Stomach smooth muscle (tissue), 2 donors: ENCODE data around the gene MEF2B.

Experiments used
- H3K27ac ChIP-seq: one replicate; pipeline ENCODE4 v1.7.0; 2013; ENCODE audit warnings: mild to moderate bottlenecking, low read length, inconsistent platforms
- H3K27me3 ChIP-seq, 2 donors: one replicate each; pipeline ENCODE4 v1.7.0; 2013; ENCODE audit warnings: low read length in 2 of 2; ENCODE audit not compliant: insufficient read depth in 2 of 2, control insufficient read depth in 1 of 2
- H3K36me3 ChIP-seq, 2 donors: one replicate each; pipeline ENCODE4 v1.7.0; 2013; ENCODE audit warnings: low read length in 2 of 2; ENCODE audit not compliant: control insufficient read depth in 2 of 2, insufficient read depth in 2 of 2
- H3K4me1 ChIP-seq: one replicate; pipeline ENCODE4 v1.7.0; 2013; ENCODE audit warnings: low read length; ENCODE audit not compliant: control insufficient read depth, insufficient read depth
- H3K4me3 ChIP-seq, 2 donors: one replicate each; pipeline ENCODE4 v1.7.0; 2013; ENCODE audit warnings: low read length in 2 of 2
- H3K9ac ChIP-seq, 2 donors: one replicate each; pipeline ENCODE4 v1.7.0; 2013; ENCODE audit warnings: low read length in 2 of 2, mild to moderate bottlenecking in 1 of 2
- H3K9me3 ChIP-seq, 2 donors: one replicate each; pipeline ENCODE4 v1.7.0; 2013; ENCODE audit warnings: low read length in 2 of 2; ENCODE audit not compliant: control insufficient read depth in 2 of 2
- donor health status: healthy.
- donor health status: Pancreatic carcinoma.

The MEF2B gene

DNA sequence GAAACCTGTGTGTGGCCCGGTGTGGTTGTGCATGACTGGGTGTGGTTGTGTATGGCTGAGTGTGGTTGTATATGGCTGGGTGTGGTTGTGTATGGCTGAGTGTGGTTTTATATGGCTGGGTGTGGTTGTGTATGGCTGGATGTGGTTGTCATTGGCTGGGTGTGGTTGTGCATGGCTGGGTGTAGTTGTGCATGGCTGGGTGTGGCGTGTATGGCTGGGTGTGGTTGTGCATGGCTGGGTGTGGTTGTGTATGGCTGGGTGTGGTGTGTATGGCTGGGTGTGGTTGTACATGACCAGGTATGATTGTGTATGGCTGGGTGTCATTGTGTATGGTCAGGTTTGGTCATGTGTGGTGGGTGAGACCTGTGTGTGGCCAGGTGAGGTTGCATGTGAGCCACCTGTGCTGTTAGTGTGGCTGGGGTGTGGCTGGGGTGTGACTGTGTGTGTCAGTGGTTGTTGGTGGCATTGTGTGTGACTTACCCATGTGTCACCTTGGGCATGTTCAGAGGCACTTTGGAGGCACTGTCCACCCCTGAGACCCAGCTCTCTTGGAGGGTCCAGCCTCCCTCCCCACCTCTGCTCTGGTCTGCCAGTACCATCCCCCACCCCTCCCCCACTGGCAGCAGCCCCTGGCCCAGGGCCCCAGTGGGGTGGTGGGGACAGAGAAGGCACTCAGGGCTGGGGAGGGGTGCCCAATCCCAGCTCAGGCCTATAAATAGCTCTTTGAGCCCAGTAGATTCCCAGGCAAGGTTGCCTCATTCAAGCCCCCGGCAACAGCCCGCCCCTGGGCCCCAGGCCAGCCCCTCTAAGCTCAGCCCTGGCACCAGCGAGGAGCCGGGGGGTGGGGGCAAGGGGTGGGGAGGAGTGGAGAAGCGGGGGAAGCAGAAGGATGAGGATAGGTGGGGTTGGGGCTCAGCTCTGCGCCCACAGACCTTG is 37.8 kb upstream of the MEF2B start:
- Histone ChIP-seq H3K9ac (no peak overlapping the region), H3K4me3 (no peak overlapping the region), H3K9me3 (no peaks in the 10 kb centered on the region), H3K27me3 (peaks cover 31 to 37% of the 10 kb centered on the region in 2 donors), H3K36me3 (no peaks in the 10 kb centered on the region), H3K27ac (no peak overlapping the region), H3K4me1 (peaks cover 3% of the 10 kb centered on the region)

DNA sequence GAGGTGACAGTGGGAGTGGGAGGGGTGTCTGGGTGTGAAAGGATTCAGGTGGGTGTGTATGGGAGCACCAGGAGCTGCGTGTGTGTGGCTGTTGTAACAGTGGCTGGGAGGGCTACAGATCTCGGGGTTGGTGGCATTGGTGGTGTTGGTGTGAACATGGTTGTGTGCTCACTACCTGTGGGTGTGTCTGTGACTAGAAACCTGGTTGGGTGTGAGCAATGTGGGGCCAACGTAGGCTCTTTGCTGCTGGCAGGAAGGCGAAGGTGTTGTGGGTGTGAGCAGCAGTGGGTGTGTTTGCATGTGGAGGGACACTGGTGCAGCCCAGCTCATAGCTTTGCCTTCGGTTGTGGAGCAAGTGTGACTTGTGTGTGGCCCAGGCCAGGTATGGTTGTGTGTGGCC is 36.9 kb upstream of the MEF2B start:
- H3K27ac ChIP-seq: no peak overlapping the region
- peaks cover 21 to 30% of the 10 kb centered on the region in 2 donors for H3K27me3 ChIP-seq
- no peaks in the 10 kb centered on the region for H3K36me3 ChIP-seq
- H3K9ac ChIP-seq: no peak overlapping the region
- peaks cover 10% of the 10 kb centered on the region for H3K4me1 ChIP-seq
- no peak overlapping the region for H3K4me3 ChIP-seq
- H3K9me3 ChIP-seq: no peaks in the 10 kb centered on the region

DNA sequence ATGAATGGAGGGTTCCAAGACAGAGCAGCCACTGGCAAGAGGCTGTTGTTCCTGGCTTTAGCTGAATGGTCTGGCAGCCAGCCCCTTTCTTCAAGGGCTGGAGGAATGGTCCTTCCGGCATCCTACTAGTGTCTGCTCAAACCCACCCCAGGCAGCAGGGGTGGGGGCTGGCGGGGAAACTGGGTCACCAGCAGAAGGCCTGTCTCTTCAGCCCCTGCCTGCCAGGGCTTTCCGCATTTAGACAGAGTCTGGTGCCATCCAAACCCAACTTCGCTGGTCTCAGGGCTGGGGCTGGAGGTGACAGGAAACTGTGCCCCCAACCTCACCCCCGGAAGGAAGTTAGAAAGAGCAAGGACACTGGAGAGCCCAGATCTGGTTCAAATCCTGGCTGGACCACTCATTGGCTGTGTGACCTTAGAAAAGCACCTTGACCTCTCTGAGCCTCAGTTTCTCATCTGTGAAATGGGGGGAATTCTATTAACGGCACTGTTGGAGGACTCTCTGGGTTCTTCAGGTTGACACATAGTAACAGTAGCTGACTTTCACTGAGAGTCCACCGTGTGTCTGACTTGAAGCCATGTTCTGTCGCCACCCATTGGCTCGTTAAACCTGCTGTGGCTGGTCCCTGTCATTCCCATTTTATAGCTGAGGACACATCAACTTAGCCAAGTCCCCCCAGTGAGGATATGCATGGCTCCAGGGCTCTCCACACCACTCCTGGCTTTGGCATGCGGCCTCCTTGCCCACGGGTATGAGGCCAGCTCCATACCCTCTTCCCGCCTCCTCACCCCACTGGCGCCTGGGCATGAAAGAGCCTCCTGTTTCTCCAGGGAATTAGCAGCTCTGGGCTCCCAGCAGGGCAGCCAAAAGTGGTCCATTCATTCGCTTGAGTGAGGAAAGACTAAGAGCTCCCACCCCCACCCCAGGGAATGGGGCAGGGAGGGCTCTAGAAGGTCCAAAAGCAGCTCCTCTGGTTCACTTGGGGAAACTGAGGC is 35.6 kb upstream of the MEF2B start:
- Histone ChIP-seq H3K9ac (no peak overlapping the region), H3K36me3 (no peaks in the 10 kb centered on the region), H3K27me3 (peaks cover 12 to 22% of the 10 kb centered on the region in 2 donors), H3K4me1 (peaks cover 10% of the 10 kb centered on the region), H3K9me3 (no peaks in the 10 kb centered on the region), H3K27ac (no peak overlapping the region), H3K4me3 (no peak overlapping the region)

DNA sequence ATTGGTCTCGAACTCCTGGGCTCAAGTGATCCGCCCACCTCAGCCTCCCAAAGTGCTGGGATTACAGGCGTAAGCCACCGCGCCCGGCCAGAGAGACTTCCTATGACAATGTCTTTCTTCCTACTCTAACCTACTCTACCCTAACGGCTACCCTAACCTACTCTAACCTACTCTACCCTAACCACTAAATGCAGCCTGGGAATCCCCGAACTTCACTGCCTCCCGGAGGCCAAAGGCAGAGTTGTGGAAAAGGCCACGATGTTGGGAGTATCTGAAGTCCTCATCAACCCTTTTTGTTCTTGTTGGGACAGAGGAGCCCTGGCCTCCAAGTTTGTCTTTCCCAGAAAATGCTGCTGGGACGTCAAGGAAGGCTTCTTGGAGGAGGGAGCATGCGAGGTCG is 34.1 kb upstream of the MEF2B start:
- H3K27me3 ChIP-seq: peaks cover 12 to 19% of the 10 kb centered on the region in 2 donors
- peaks cover 10% of the 10 kb centered on the region for H3K4me1 ChIP-seq
- no peak overlapping the region for H3K9ac ChIP-seq
- no peaks in the 10 kb centered on the region for H3K9me3 ChIP-seq
- H3K36me3 ChIP-seq: peaks cover 0 to 3% of the 10 kb centered on the region in 2 donors
- H3K4me3 ChIP-seq: no peak overlapping the region
- H3K27ac ChIP-seq: no peak overlapping the region

DNA sequence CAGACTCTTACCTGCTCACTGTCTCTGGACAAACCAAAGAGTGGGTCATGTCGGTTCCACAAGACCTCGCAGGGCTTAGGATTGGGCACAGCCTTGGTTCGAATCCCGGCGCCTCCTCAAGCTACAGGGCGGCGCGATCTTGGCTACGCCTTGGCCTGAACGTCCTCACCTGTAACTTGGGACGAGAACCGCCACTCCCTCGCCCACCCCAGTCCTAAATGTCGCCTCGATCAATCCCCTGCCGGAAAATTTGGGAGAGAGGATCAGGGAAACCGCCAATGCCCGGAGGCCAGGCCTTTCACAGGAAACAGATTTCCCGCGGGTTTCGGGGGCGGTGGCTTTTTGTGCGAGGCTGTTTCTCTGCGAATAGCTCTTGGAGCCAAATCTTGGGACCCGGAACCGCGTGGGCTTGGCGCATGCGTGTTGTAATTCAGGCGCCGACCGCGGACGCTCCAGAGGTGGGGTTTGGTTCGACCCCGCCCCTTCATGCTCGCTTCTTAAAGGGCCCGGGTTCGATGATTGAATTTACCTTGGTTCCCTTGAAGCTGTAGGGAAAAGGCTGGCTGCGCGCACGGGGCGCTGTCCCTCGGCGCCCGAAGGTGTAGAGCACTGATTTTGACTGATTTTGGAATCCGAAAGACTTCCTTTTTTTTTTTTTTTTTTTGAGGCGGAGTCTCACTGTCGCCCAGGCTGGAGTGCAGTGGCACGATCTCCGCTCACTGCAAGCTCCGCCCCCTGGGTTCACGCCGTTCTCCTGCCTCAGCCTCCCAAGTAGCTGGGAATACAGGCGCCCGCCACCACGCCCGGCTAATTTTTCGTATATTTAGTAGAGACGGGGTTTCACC is 33.2 kb upstream of the MEF2B start, which contains the start of gene NR2C2AP:
TSS of gene NR2C2AP (minus strand) at position 403 of the 845 bp plus-strand sequence. CDS start at position 49, 354 bp downstream.
- peaks cover 10% of the 10 kb centered on the region for H3K4me1 ChIP-seq
- peak within 1 kb of the TSS; percentile 79 to 88 for H3K9ac ChIP-seq
- H3K4me3 ChIP-seq: peak within 1 kb of the TSS; percentile 62 to 89
- peaks cover 12 to 19% of the 10 kb centered on the region in 2 donors for H3K27me3 ChIP-seq
- no peaks in the 10 kb centered on the region for H3K9me3 ChIP-seq
- H3K27ac ChIP-seq: peak within 1 kb of the TSS; percentile 64
- H3K36me3 ChIP-seq: peaks cover 6 to 12% of the 10 kb centered on the region in 2 donors

DNA sequence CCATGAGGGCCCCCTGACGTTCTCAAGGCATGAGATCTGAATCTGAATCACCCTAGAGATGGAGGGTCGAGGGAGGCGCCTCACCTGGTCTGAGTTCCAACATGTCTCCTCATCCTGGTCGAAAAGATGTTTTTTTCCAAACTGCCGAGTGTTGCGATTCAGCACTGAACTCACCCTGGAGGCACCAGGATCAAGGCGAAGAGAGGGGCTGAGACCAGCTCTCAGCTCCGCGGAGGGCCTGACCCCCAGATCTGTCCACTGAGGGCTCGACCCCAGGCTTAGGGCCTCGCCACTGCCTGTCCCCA is 32.6 kb upstream of the MEF2B start:
- H3K4me3 ChIP-seq: peak overlapping the region; percentile 62 to 89
- H3K9ac ChIP-seq: peak overlapping the region; percentile 79 to 88
- peaks cover 9 to 15% of the 10 kb centered on the region in 2 donors for H3K27me3 ChIP-seq
- H3K4me1 ChIP-seq: peaks cover 10% of the 10 kb centered on the region
- no peaks in the 10 kb centered on the region for H3K9me3 ChIP-seq
- peak overlapping the region; percentile 64 for H3K27ac ChIP-seq
- peaks cover 10 to 16% of the 10 kb centered on the region in 2 donors for H3K36me3 ChIP-seq

DNA sequence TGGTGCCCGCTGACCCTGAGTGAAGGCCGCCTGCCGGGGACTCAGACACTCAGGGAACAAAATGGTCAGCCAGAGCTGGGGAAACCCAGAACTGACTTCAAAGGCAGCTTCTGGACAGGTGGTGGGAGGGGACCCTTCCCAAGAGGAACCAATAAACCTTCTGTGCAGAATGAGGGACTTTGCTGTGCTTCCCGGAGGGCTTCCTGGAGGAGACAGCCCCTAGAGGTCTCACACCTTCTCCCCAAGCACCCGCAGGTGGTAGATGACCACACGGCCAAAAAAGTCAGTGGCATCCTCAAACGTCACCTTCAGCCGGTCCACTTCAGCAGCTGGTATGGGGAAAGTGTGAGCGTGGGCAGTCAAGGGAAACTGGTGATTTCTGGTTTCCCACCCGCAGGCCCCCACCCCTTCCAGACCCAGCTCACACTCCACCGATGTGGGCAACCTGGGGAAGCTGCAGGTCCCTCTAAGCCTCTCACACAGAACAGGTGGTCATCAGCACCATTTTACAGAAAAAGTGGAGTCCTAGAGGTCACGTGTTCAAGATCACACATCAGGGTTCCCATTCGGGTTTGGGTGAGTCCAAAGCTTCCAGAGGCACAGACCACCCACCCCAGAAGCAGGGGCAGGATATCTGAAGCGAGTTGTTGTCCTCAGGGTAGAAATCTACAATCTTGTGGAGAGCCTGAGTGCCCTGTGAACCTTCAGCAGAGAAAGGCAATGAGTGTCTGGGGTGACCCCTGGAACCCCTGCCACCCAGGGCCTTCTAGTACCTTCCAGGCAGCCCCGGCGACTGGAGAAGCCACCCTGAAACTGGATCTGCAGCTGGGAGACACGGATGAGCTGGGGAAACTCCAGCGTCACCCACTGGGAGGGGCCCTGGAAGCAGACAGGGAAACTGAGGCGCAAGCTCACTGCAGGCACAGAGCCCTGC is 31.9 kb upstream of the MEF2B start:
- peak overlapping the region; percentile 64 for H3K27ac ChIP-seq
- H3K9ac ChIP-seq: peak overlapping the region; percentile 79 to 88
- peaks cover 10% of the 10 kb centered on the region for H3K4me1 ChIP-seq
- H3K36me3 ChIP-seq: peaks cover 13 to 20% of the 10 kb centered on the region in 2 donors
- peak overlapping the region in 1 of 2 donors; percentile 89 for H3K4me3 ChIP-seq
- no peaks in the 10 kb centered on the region for H3K9me3 ChIP-seq
- peaks cover 3 to 8% of the 10 kb centered on the region in 2 donors for H3K27me3 ChIP-seq

DNA sequence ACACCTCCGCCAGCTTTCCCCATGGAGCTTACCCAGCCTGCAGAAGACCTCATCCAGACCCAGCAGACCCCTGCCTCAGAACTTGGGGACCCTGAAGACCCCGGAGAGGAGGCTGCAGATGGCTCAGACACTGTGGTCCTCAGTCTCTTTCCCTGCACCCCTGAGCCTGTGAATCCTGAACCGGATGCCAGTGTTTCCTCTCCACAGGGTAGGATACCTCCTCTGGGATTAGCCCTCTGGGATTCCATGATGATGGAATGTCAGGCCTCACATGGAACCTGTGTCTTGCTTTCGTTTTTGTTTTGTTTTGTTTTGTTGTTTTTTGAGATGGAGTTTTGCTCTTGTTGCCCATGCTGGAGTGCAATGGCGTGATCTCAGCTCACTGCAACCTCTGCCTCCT is 23.9 kb upstream of the MEF2B start:
- Histone ChIP-seq H3K9me3 (no peaks in the 10 kb centered on the region), H3K27ac (no peak overlapping the region), H3K4me3 (no peak overlapping the region), H3K27me3 (no peaks in the 10 kb centered on the region), H3K4me1 (peaks cover 35% of the 10 kb centered on the region), H3K36me3 (peaks cover 16 to 18% of the 10 kb centered on the region in 2 donors), H3K9ac (no peak overlapping the region)

DNA sequence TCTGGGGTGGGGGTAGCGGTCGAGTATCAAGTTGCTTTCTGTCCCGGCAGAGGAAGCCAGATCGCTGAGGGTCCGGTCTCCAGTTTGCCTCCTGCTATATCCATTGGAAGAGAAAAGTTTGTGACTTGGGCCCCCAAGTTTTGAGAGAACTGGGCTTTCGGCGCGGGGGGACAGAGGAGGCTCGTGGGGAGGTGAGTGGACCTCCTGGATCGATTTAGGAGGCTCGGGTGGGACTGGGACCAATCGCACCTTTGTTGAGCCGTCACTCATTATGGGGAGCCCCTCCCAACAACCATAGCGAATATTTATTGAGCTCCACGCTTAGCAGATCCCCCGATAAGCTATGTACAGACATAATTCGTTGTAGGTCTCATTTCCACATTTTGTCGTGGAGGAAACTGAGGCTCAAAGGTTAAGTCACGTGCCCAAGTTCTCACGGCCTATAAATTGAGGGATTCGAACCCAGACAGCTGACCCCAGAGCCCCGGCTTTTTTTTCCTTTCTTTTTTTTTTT is 22.9 kb upstream of the MEF2B start:
- peaks cover 35% of the 10 kb centered on the region for H3K4me1 ChIP-seq
- H3K27me3 ChIP-seq: no peaks in the 10 kb centered on the region
- H3K36me3 ChIP-seq: peaks cover 7 to 10% of the 10 kb centered on the region in 2 donors
- H3K9ac ChIP-seq: peak overlapping the region; percentile 80 to 88
- peak overlapping the region; percentile 98 to 99 for H3K4me3 ChIP-seq
- no peaks in the 10 kb centered on the region for H3K9me3 ChIP-seq
- peak overlapping the region; percentile 99 for H3K27ac ChIP-seq
